ENCODE results near the gene ANOS1.

DNA sequence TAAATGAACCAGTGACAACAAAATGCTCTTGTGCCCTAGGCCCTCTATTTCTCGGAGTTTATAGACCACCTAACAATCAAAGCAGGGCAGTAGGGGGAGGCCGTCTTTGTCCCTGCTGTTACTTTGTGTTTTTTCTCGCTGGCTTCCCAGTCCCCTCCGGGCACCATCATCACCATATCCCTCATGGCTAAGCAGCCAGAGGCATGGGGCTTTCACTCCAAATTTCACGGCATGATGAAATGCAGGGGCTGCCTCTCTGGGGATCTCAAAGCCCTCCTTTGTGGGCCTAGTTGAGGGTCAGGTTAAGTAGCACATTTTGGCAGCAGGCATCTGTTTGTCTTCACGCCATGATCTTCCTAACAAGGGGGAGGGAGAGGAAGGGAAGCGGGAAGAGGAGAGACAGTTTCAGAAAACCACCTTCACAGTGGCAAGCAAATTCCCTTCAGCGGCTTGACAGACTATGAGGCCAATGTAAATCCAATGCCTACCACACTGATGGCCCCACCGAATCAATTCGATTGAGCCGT, 91.9 kb downstream of the ANOS1 start:
- TF ChIP-seq YY1 (IDR thresholded peaks at IDR 0.05; ENCODE audit: insufficient read depth, insufficient read length) = no peak
- no peak for TF ChIP-seq SUZ12 (IDR thresholded peaks at IDR 0.05; ENCODE audit: extremely low read depth, insufficient read depth, insufficient read length)
